IMR-90 (cell line): ENCODE data around the gene ABCC5. TPM values are rescaled to one million over a fixed set of nuclear protein-coding genes. Genes with fewer than 3 reads are reported as not detected.

Experiments used
- ATAC-seq: fragments of 200-7000 bp; cut with Tn5 transposase; 2 replicates; pipeline ENCODE4 v1.9.1; 2020; ENCODE audit warnings: low read depth, mild to moderate bottlenecking, moderate library complexity
- BruUV-seq: library from RNA; stranded (reverse); fragments of 400-500 nt; replicated peaks from 2 replicates; lab custom pipeline; 2021; lab: Mats Ljungman, UMichigan
- CTCF ChIA-PET: fragments of 300-600 bp; formaldehyde crosslinking; extraction: SDS; loops from one replicate; lab custom pipeline; 2021; ENCODE audit warnings: antibody characterized with exemption; lab: Yijun Ruan, JAX
- POLR2A ChIA-PET: fragments of 300-600 bp; sonication (Branson Sonifier 250); formaldehyde crosslinking; loops from one replicate; lab custom pipeline; 2022; ENCODE audit warnings: antibody characterized with exemption; ENCODE audit not compliant: unreplicated experiment; lab: Charles Lee
- DNase-seq: peaks from one replicate; pipeline ENCODE4 v3.0.0; 2013
- H2AFZ ChIP-seq: replicated peaks from 2 replicates; pipeline ENCODE3; 2013; ENCODE audit warnings: low read length, mild to moderate bottlenecking; ENCODE audit not compliant: poor library complexity
- H2AK5ac ChIP-seq: 2 replicates; pipeline ENCODE4 v1.6.1; 2013; ENCODE audit warnings: low read depth, low read length, inconsistent platforms
- H2AK9ac ChIP-seq: replicated peaks from 2 replicates; pipeline ENCODE3; 2013; ENCODE audit warnings: mild to moderate bottlenecking, low read depth, low read length, moderate library complexity; ENCODE audit not compliant: poor library complexity
- H2BK120ac ChIP-seq: 2 replicates; pipeline ENCODE4 v1.6.1; 2013; ENCODE audit warnings: low read depth, low read length, inconsistent platforms
- H2BK15ac ChIP-seq: 3 replicates; pipeline ENCODE4 v1.6.1; 2013; ENCODE audit warnings: low read depth, low read length, inconsistent platforms
- H2BK20ac ChIP-seq: 2 replicates; pipeline ENCODE4 v1.6.1; 2013; ENCODE audit warnings: low read depth, mild to moderate bottlenecking, inconsistent platforms, low read length, moderate library complexity
- H2BK5ac ChIP-seq: 2 replicates; pipeline ENCODE4 v1.6.1; 2013; ENCODE audit warnings: mild to moderate bottlenecking, low read depth, low read length, inconsistent platforms; ENCODE audit not compliant: poor library complexity, severe bottlenecking
- H3K14ac ChIP-seq: replicated peaks from 2 replicates; pipeline ENCODE4 v1.6.1; 2013; ENCODE audit warnings: low read depth, low read length, inconsistent platforms
- H3K18ac ChIP-seq: 2 replicates; pipeline ENCODE4 v1.6.1; 2013; ENCODE audit warnings: low read depth, low read length, control low read depth
- H3K23ac ChIP-seq: 2 replicates; pipeline ENCODE4 v1.6.1; 2013; ENCODE audit warnings: low read depth, low read length, inconsistent platforms
- H3K27ac ChIP-seq: 2 replicates; pipeline ENCODE4 v1.5.1; 2013; ENCODE audit warnings: mild to moderate bottlenecking, control low read depth, low read length; ENCODE audit not compliant: insufficient read depth
- H3K27me3 ChIP-seq: 2 replicates; pipeline ENCODE4 v1.6.1; 2013; ENCODE audit warnings: low read length; ENCODE audit not compliant: control insufficient read depth, insufficient read depth
- H3K36me3 ChIP-seq: 2 replicates; pipeline ENCODE4 v1.6.1; 2013; ENCODE audit warnings: low read length, mixed read lengths; ENCODE audit not compliant: control insufficient read depth, insufficient read depth
- H3K4ac ChIP-seq: 2 replicates; pipeline ENCODE4 v1.6.1; 2013; ENCODE audit warnings: low read depth, low read length, inconsistent platforms
- H3K4me1 ChIP-seq: 2 replicates; pipeline ENCODE4 v1.6.1; 2013; ENCODE audit warnings: low read length, mixed read lengths; ENCODE audit not compliant: control insufficient read depth, insufficient read depth
- H3K4me2 ChIP-seq: 2 replicates; pipeline ENCODE4 v1.6.1; 2013; ENCODE audit warnings: low read depth, mild to moderate bottlenecking, control low read depth, low read length, moderate library complexity
- H3K4me3 ChIP-seq: 2 replicates; pipeline ENCODE4 v1.5.1; 2013; ENCODE audit warnings: low read depth, mild to moderate bottlenecking, control low read depth, low read length, moderate library complexity; ENCODE audit not compliant: insufficient read depth
- H3K56ac ChIP-seq: 2 replicates; pipeline ENCODE4 v1.6.1; 2013; ENCODE audit warnings: low read length, inconsistent platforms; ENCODE audit not compliant: insufficient read depth; ENCODE audit errors: extremely low read depth
- H3K79me1 ChIP-seq, 2 experiments: 2 replicates each; pipeline ENCODE4 v1.6.1; 2013; ENCODE audit warnings: low read length in 2 of 2, inconsistent platforms in 1 of 2, low read depth in 1 of 2
- H3K9ac ChIP-seq: 2 replicates; pipeline ENCODE4 v1.6.1; 2013; ENCODE audit warnings: low read depth, low read length, control low read depth
- H3K9me1 ChIP-seq: 2 replicates; pipeline ENCODE4 v1.6.1; 2013; ENCODE audit warnings: low read length, inconsistent platforms; ENCODE audit not compliant: insufficient read depth
- H3K9me3 ChIP-seq: 2 replicates; pipeline ENCODE4 v1.6.1; 2013; ENCODE audit warnings: low read length; ENCODE audit not compliant: control insufficient read depth, insufficient read depth
- H4K20me1 ChIP-seq: 2 replicates; pipeline ENCODE4 v1.6.1; 2013; ENCODE audit warnings: low read length, inconsistent platforms; ENCODE audit not compliant: insufficient read depth
- H4K5ac ChIP-seq: 2 replicates; pipeline ENCODE4 v1.6.1; 2013; ENCODE audit warnings: mild to moderate bottlenecking, low read depth, low read length, control low read depth
- H4K8ac ChIP-seq, 2 experiments: 2 replicates each; pipeline ENCODE4 v1.6.1; 2013; ENCODE audit warnings: low read depth in 2 of 2, low read length in 2 of 2, control low read depth in 1 of 2, inconsistent platforms in 1 of 2
- H4K91ac ChIP-seq: 2 replicates; pipeline ENCODE4 v1.6.1; 2013; ENCODE audit warnings: low read depth, low read length, inconsistent platforms; ENCODE audit not compliant: insufficient read depth
- MAFK ChIP-seq: IDR thresholded peaks from 2 replicates; pipeline ENCODE4 v1.6.1; 2012; ENCODE audit warnings: low read depth, low read length, improper control_type of control experiment
- RAD21 ChIP-seq: IDR thresholded peaks from 2 replicates; pipeline ENCODE4 v1.6.1; 2012; ENCODE audit warnings: low read length, improper control_type of control experiment
- whole genome bisulfite sequencing, 2 experiments: methylation state at CpG; one replicate each; pipeline versions ENCODE4 v1.1.5 to v1.1.7; 2013; ENCODE audit warnings: missing lambda C conversion rate in 2 of 2; ENCODE audit not compliant: insufficient read length in 1 of 2; ENCODE audit errors: extremely low coverage in 2 of 2; 5-methylcytosine and 5-hydroxymethylcytosine counted together
- dilution Hi-C: fragments of 300-500 bp; cut with HindIII; formaldehyde crosslinking; loops from one replicate; pipeline ENCODE4 v1.14.3; 2018; ENCODE audit warnings: low sequenced_read_pairs; ENCODE audit not compliant: unreplicated experiment
- in situ Hi-C: fragments of 300-500 bp; cut with MboI; formaldehyde crosslinking; loops from 3 replicates; pipeline ENCODE4 v1.14.3; 2019; ENCODE audit warnings: low sequenced_read_pairs, inconsistent platforms, mixed read lengths
- intact Hi-C: fragments of 100-400 bp; cut with micrococcal nuclease; formaldehyde crosslinking; loops from 2 replicates; pipeline ENCODE4 v1.10.0; 2022
- polyA plus RNA-seq, 3 experiments: library from polyadenylated mRNA; depleted of rRNA; stranded (reverse); fragments of >200 nt; gene quantifications; 2 replicates each; pipeline ENCODE4 v1.2.3, GENCODE V29; 2012; ENCODE audit warnings: low replicate concordance in 1 of 3
- total RNA-seq: library from RNA; depleted of rRNA; stranded (reverse); fragments of >200 nt; gene quantifications from 2 replicates; pipeline ENCODE4 v1.2.3, GENCODE V29; 2012
- TF ChIP-seq, protein P1 (sequence below): fragments of 150-350 bp; IDR thresholded peaks from 2 replicates; pipeline ENCODE4 v1.6.1; 2017; ENCODE audit warnings: mild to moderate bottlenecking, antibody characterized with exemption, low read length, low read depth

The ABCC5 gene
- total and polyA plus RNA-seq, 2 of the 4 experiments (the other 2 are of a cell fraction) = 8.4 to 17.7 TPM

GRCh38 chr3:184058029-184058428, 40.3 kb upstream of the ABCC5 start:
- no peak overlapping the region for H2BK20ac ChIP-seq
- H3K4me2 ChIP-seq = no peak overlapping the region
- H3K79me1 ChIP-seq = no peaks in the 10 kb centered on the region
- no peak overlapping the region for H3K18ac ChIP-seq
- no peak overlapping the region for H3K56ac ChIP-seq
- no peak overlapping the region for H2BK120ac ChIP-seq
- 58% methylated on average over 3 of the region's 9 CpGs; no CpG with 5 or more reads in 1 of the 2 experiments for WGBS, 2 experiments
- in situ Hi-C loops = no loop called here
- TF ChIP-seq RAD21 (no peak), MAFK (no peak)
- TF ChIP-seq, protein P1, sequence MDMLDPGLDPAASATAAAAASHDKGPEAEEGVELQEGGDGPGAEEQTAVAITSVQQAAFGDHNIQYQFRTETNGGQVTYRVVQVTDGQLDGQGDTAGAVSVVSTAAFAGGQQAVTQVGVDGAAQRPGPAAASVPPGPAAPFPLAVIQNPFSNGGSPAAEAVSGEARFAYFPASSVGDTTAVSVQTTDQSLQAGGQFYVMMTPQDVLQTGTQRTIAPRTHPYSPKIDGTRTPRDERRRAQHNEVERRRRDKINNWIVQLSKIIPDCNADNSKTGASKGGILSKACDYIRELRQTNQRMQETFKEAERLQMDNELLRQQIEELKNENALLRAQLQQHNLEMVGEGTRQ = no peak
- H3K27ac ChIP-seq = no peak overlapping the region
- no peak overlapping the region for H4K91ac ChIP-seq
- H4K20me1 ChIP-seq = no peaks in the 10 kb centered on the region
- H3K4me1 ChIP-seq = no peaks in the 10 kb centered on the region
- no peak overlapping the region for H4K5ac ChIP-seq
- H2AFZ ChIP-seq = no peak overlapping the region
- no peak overlapping the region for H3K4ac ChIP-seq
- no peak overlapping the region for H3K14ac ChIP-seq
- no peak overlapping the region for H2AK9ac ChIP-seq
- DNase-seq (peak; percentile 45), ATAC-seq (no peak)
- BruUV-seq = no TSS peak
- no peak overlapping the region for H2BK15ac ChIP-seq
- dilution Hi-C loops = no loop called here
- H2AK5ac ChIP-seq = no peak overlapping the region
- H3K27me3 ChIP-seq = peaks cover 18% of the 10 kb centered on the region
- H3K23ac ChIP-seq = no peak overlapping the region
- H4K8ac ChIP-seq = no peak overlapping the region
- no peak overlapping the region for H3K4me3 ChIP-seq
- intact Hi-C loops = no loop called here
- H2BK5ac ChIP-seq = no peak overlapping the region
- CTCF ChIA-PET = no interaction called here
- no peaks in the 10 kb centered on the region for H3K9me1 ChIP-seq
- H3K9me3 ChIP-seq = no peaks in the 10 kb centered on the region
- H3K9ac ChIP-seq = no peak overlapping the region
- no peaks in the 10 kb centered on the region for H3K36me3 ChIP-seq
- POLR2A ChIA-PET = no interaction called here
